Measurements from ENCODE around the gene SLC9C1. TPM values are rescaled to one million over a fixed set of nuclear protein-coding genes. Genes with fewer than 3 reads are reported as not detected.

Gene SLC9C1
- total RNA-seq (2022) (not detected in 2 replicates), Bru-seq, nascent RNA (percentile 16 among the genes with signal in this experiment), BruChase-seq, experiment 1, labeled RNA remaining after a 6-hour chase (percentile 10 among the genes with signal in this experiment), BruChase-seq, experiment 2, labeled RNA remaining after a 2-hour chase (percentile 14 among the genes with signal in this experiment)
- long read RNA-seq, partial matches to known transcripts = 0 of 7 reads
- long read RNA-seq, other reads (novel, unspliced or antisense) = 7 of 7 reads

GRCh38 chr3:112293368-112294321 lies at the start of gene SLC9C1:
Gene SLC9C1, minus strand, starts transcription at chr3:112294216. Its CDS starts 7,425 bp downstream, at chr3:112286791.
- H3K4me1 Mint-ChIP-seq (ENCODE audit: low read depth, unreplicated experiment) = peaks cover 15% of the 10 kb centered on the region
- CTCF ChIA-PET = interaction anchor here (0.8 to 1.8 kb wide), 16 partner anchors 10 to 350 kb away, joined by 3 to 11 read pairs (median 4); no protein-coding TSS in a partner anchor
- no peaks in the 10 kb centered on the region for H3K9me3 Mint-ChIP-seq (ENCODE audit: low read depth, unreplicated experiment)
- H3K4me3 Mint-ChIP-seq (ENCODE audit: low read depth, unreplicated experiment) = peak within 1 kb of the TSS; percentile 71
- DNase-seq = peak; percentile 63
- peak within 1 kb of the TSS; percentile 72 for H3K27ac Mint-ChIP-seq (ENCODE audit: unreplicated experiment)
- H3K36me3 Mint-ChIP-seq (ENCODE audit: insufficient read depth, unreplicated experiment) = peaks cover 6% of the 10 kb centered on the region
- TSS peak; percentile 29 for BruUV-seq (replicated peaks)
- H3K27me3 Mint-ChIP-seq (ENCODE audit: unreplicated experiment) = no peaks in the 10 kb centered on the region
- no peak for TF ChIP-seq CTCF (IDR thresholded peaks at IDR 0.05; ENCODE audit: unreplicated experiment)
- intact Hi-C loops (cut with micrococcal nuclease; ENCODE audit: unreplicated experiment) = loop anchor here (1.0 kb wide), 2 partner anchors 181 to 226 kb away; no protein-coding TSS in a partner anchor

GRCh38 chr3:112341386-112341785 lies 47.4 kb upstream of the SLC9C1 start:
- CTCF ChIA-PET = no interaction called here
- H3K9me3 Mint-ChIP-seq (ENCODE audit: low read depth, unreplicated experiment) = peaks cover 2% of the 10 kb centered on the region
- no peak for TF ChIP-seq CTCF (IDR thresholded peaks at IDR 0.05; ENCODE audit: unreplicated experiment)
- H3K4me1 Mint-ChIP-seq (ENCODE audit: low read depth, unreplicated experiment) = no peaks in the 10 kb centered on the region
- no peak for DNase-seq
- no peak overlapping the region for H3K27ac Mint-ChIP-seq (ENCODE audit: unreplicated experiment)
- peaks cover 18% of the 10 kb centered on the region for H3K27me3 Mint-ChIP-seq (ENCODE audit: unreplicated experiment)
- H3K4me3 Mint-ChIP-seq (ENCODE audit: low read depth, unreplicated experiment) = no peak overlapping the region
- no peaks in the 10 kb centered on the region for H3K36me3 Mint-ChIP-seq (ENCODE audit: insufficient read depth, unreplicated experiment)
- BruUV-seq (replicated peaks) = no TSS peak
- intact Hi-C loops (cut with micrococcal nuclease; ENCODE audit: unreplicated experiment) = no loop called here

GRCh38 chr3:112339609-112340008 lies 45.6 kb upstream of the SLC9C1 start:
- no peak overlapping the region for H3K27ac Mint-ChIP-seq (ENCODE audit: unreplicated experiment)
- no peak for TF ChIP-seq CTCF (IDR thresholded peaks at IDR 0.05; ENCODE audit: unreplicated experiment)
- DNase-seq = no peak
- no TSS peak for BruUV-seq (replicated peaks)
- CTCF ChIA-PET = no interaction called here
- H3K27me3 Mint-ChIP-seq (ENCODE audit: unreplicated experiment) = peaks cover 14% of the 10 kb centered on the region
- H3K9me3 Mint-ChIP-seq (ENCODE audit: low read depth, unreplicated experiment) = peaks cover 2% of the 10 kb centered on the region
- intact Hi-C loops (cut with micrococcal nuclease; ENCODE audit: unreplicated experiment) = no loop called here
- no peaks in the 10 kb centered on the region for H3K4me1 Mint-ChIP-seq (ENCODE audit: low read depth, unreplicated experiment)
- H3K4me3 Mint-ChIP-seq (ENCODE audit: low read depth, unreplicated experiment) = no peak overlapping the region
- H3K36me3 Mint-ChIP-seq (ENCODE audit: insufficient read depth, unreplicated experiment) = no peaks in the 10 kb centered on the region

- no TSS peak for BruUV-seq (replicated peaks)
- Mint-ChIP-seq H3K27ac (ENCODE audit: unreplicated experiment) (no peak overlapping the region), H3K4me1 (ENCODE audit: low read depth, unreplicated experiment) (no peaks in the 10 kb centered on the region), H3K4me3 (ENCODE audit: low read depth, unreplicated experiment) (no peak overlapping the region), H3K27me3 (ENCODE audit: unreplicated experiment) (peaks cover 14% of the 10 kb centered on the region), H3K9me3 (ENCODE audit: low read depth, unreplicated experiment) (peaks cover 2% of the 10 kb centered on the region), H3K36me3 (ENCODE audit: insufficient read depth, unreplicated experiment) (no peaks in the 10 kb centered on the region)
- intact Hi-C loops (cut with micrococcal nuclease; ENCODE audit: unreplicated experiment) = no loop called here
- no peak for DNase-seq
- TF ChIP-seq CTCF (IDR thresholded peaks at IDR 0.05; ENCODE audit: unreplicated experiment) = no peak
- CTCF ChIA-PET = no interaction called here
Measured at GRCh38 chr3:112339134-112339533, 45.1 kb upstream of the SLC9C1 start.

Measured in Calu3 (cell line).